ENCODE results near the gene DNAJC9.

- TF ChIP-seq YY1 (IDR thresholded peaks at IDR 0.05; ENCODE audit: insufficient read depth, insufficient read length) (no peak), ZNF274 (IDR thresholded peaks at IDR 0.05; ENCODE audit: low read depth, low read length) (no peak), SUZ12 (IDR thresholded peaks at IDR 0.05; ENCODE audit: extremely low read depth, insufficient read depth, insufficient read length) (no peak)
Measured at GRCh38 chr10:73251683-73252444, 4.8 kb upstream of the DNAJC9 start.
